Endothelial cell of umbilical vein (primary cell): Measurements from ENCODE around the gene SLC5A1. TPM values are rescaled to one million over a fixed set of nuclear protein-coding genes. Genes with fewer than 3 reads are reported as not detected.

ENCODE experiments used
- BruUV-seq: library from RNA; stranded (reverse); fragments of 400-500 nt; replicated peaks from 2 replicates; lab custom pipeline; 2021; lab: Mats Ljungman, UMichigan
- CTCF ChIA-PET: fragments of 300-600, 350-600 bp; sonication (Branson Sonifier 250); formaldehyde crosslinking; loops from one replicate; lab custom pipeline; 2021; ENCODE audit warnings: antibody characterized with exemption, inconsistent platforms; lab: Charles Lee
- POLR2A ChIA-PET: fragments of 300-600, 350-600 bp; sonication (Branson Sonifier 250); formaldehyde crosslinking; loops from one replicate; lab custom pipeline; 2021; ENCODE audit warnings: antibody characterized with exemption, inconsistent platforms; lab: Charles Lee
- DNase-seq: peaks from one replicate; pipeline ENCODE4 v3.0.0-alpha.2; 2011; ENCODE audit warnings: low read depth, low spot score
- FAIRE-seq: peaks from 2 replicates; lab custom pipeline; 2011; peaks lifted over from hg19 to GRCh38; lab: Jason Lieb, UNC
- H2AFZ ChIP-seq: 2 replicates; pipeline ENCODE4 v1.6.0; 2012; ENCODE audit warnings: low read depth, low read length, control low read depth, inconsistent platforms
- H3K27ac ChIP-seq: 2 replicates; pipeline ENCODE4 v1.5.1; 2011; ENCODE audit warnings: low read depth, mild to moderate bottlenecking, control low read depth, low read length, moderate library complexity; ENCODE audit not compliant: insufficient read depth
- H3K27me3 ChIP-seq, 2 experiments: 2 replicates each; pipeline versions ENCODE4 v1.6.0 to v1.6.1; 2011; ENCODE audit warnings: low read length in 2 of 2, mixed read lengths in 1 of 2; ENCODE audit not compliant: control insufficient read depth in 2 of 2, insufficient read depth in 2 of 2
- H3K36me3 ChIP-seq, 2 experiments: 2 replicates in 1 of 2; 3 replicates in 1 of 2; pipeline ENCODE4 v1.5.1; 2011; ENCODE audit warnings: low read length in 2 of 2, mild to moderate bottlenecking in 1 of 2, moderate library complexity in 1 of 2; ENCODE audit not compliant: control insufficient read depth in 2 of 2, insufficient read depth in 2 of 2; ENCODE audit errors: extremely low read depth in 1 of 2
- H3K4me1 ChIP-seq: 3 replicates; pipeline ENCODE4 v1.5.1; 2011; ENCODE audit warnings: mild to moderate bottlenecking, low read length; ENCODE audit not compliant: control insufficient read depth, insufficient read depth; ENCODE audit errors: extremely low read depth
- H3K4me2 ChIP-seq: 2 replicates; pipeline ENCODE4 v1.6.1; 2011; ENCODE audit warnings: low read length, control low read depth, mixed read lengths; ENCODE audit not compliant: insufficient read depth
- H3K4me3 ChIP-seq, 3 experiments: fragments of 200-600 bp in 1 of 3; sonication (generic), shearing (Covaris generic) in 1 of 3; replicated peaks in 1 of 3; 2 replicates each; pipeline ENCODE4 v1.5.1; 2011 to 2016; ENCODE audit warnings: control low read depth in 3 of 3, low read length in 3 of 3, mild to moderate bottlenecking in 2 of 3, inconsistent platforms in 1 of 3, low read depth in 1 of 3, moderate library complexity in 1 of 3; ENCODE audit not compliant: insufficient read depth in 1 of 3
- H3K79me2 ChIP-seq: 2 replicates; pipeline ENCODE4 v1.6.0; 2012; ENCODE audit warnings: low read length, inconsistent platforms; ENCODE audit not compliant: control insufficient read depth, insufficient read depth
- H3K9ac ChIP-seq: replicated peaks from 2 replicates; pipeline ENCODE3; 2011; ENCODE audit warnings: low read length, control low read depth; ENCODE audit not compliant: insufficient read depth; ENCODE audit errors: extremely low read depth
- H3K9me1 ChIP-seq: replicated peaks from 3 replicates; pipeline ENCODE4 v1.6.0; 2011; ENCODE audit warnings: mild to moderate bottlenecking, low read length; ENCODE audit not compliant: control insufficient read depth, insufficient read depth; ENCODE audit errors: extremely low read depth
- H3K9me3 ChIP-seq: replicated peaks from 2 replicates; pipeline ENCODE4 v1.5.1; 2012; ENCODE audit warnings: low read length, inconsistent platforms; ENCODE audit not compliant: control insufficient read depth, insufficient read depth
- H4K20me1 ChIP-seq: replicated peaks from 2 replicates; pipeline ENCODE3; 2011; ENCODE audit warnings: mild to moderate bottlenecking, low read length; ENCODE audit not compliant: control insufficient read depth, insufficient read depth; ENCODE audit errors: extremely low read depth
- EZH2 ChIP-seq: IDR thresholded peaks from 2 replicates; pipeline ENCODE4 v1.6.1; 2012; ENCODE audit warnings: borderline replicate concordance, low read depth, mild to moderate bottlenecking, moderate library complexity, low read length, inconsistent platforms; ENCODE audit not compliant: severe bottlenecking
- FOS ChIP-seq: IDR thresholded peaks from 2 replicates; pipeline ENCODE4 v1.6.1; 2011; ENCODE audit warnings: mild to moderate bottlenecking, low read length, moderate library complexity, borderline replicate concordance; ENCODE audit not compliant: insufficient read depth
- GATA2 ChIP-seq: IDR thresholded peaks from 2 replicates; pipeline ENCODE4 v1.7.0; 2011; ENCODE audit warnings: low read depth, mild to moderate bottlenecking, moderate library complexity, mixed read lengths, low read length; ENCODE audit not compliant: insufficient read length, insufficient read depth
- JUN ChIP-seq: IDR thresholded peaks from 2 replicates; pipeline ENCODE4 v1.6.1; 2011; ENCODE audit warnings: borderline replicate concordance, low read depth; ENCODE audit not compliant: insufficient read length, insufficient read depth
- MYC ChIP-seq: IDR thresholded peaks from one replicate; pipeline ENCODE4 v1.6.1; 2011; ENCODE audit warnings: mild to moderate bottlenecking, low read depth, low read length
- POLR2A ChIP-seq: IDR thresholded peaks from 2 replicates; pipeline ENCODE4 v1.6.1; 2012; ENCODE audit warnings: low read depth, mild to moderate bottlenecking, control low read depth, low read length
- POLR2AphosphoS5 ChIP-seq: IDR thresholded peaks from 2 replicates; pipeline ENCODE4 v1.6.1; 2012; ENCODE audit warnings: low read depth, mild to moderate bottlenecking, control low read depth, low read length, moderate library complexity; ENCODE audit not compliant: insufficient read depth
- dilution Hi-C: fragments of 300-500 bp; cut with MboI; formaldehyde crosslinking; loops from one replicate; pipeline ENCODE4 v1.15.0; 2019; ENCODE audit warnings: low sequenced_read_pairs; ENCODE audit not compliant: extremely low pct_ligation_motif_present
- intact Hi-C: fragments of 100-400 bp; cut with micrococcal nuclease; formaldehyde crosslinking; loops from one replicate; pipeline ENCODE4 v1.10.0; 2022
- polyA plus RNA-seq, 4 experiments: library from polyadenylated mRNA; depleted of rRNA in 3 of 4; stranded (reverse) in 3 of 4; unstranded in 1 of 4; fragments of >200 nt; gene quantifications; 2 replicates each; pipeline versions ENCODE4 v1.2.1 to v1.2.3, GENCODE V29; 2011 to 2012; ENCODE audit warnings: missing spikeins in 1 of 4
- total RNA-seq: library from RNA; stranded (reverse); gene quantifications from 2 replicates; pipeline ENCODE4 v1.2.3, GENCODE V29; 2021
- TF ChIP-seq, protein P1 (sequence below): IDR thresholded peaks from 2 replicates; pipeline ENCODE4 v1.6.1; 2011; ENCODE audit not compliant: insufficient read depth, insufficient read length
- TF ChIP-seq, protein P2 (sequence below), 2 donors: IDR thresholded peaks; 1 replicate in 1 of 2; 2 replicates in 1 of 2; pipeline ENCODE4 v1.5.1; 2011; ENCODE audit warnings: low read length in 2 of 2, mild to moderate bottlenecking in 2 of 2, moderate library complexity in 2 of 2, control low read depth in 1 of 2, inconsistent platforms in 1 of 2, low read depth in 1 of 2; ENCODE audit not compliant: insufficient read depth in 1 of 2; ENCODE audit errors: extremely low read depth in 1 of 2

The SLC5A1 gene
- total and polyA plus RNA-seq, 2 donors (not counting 3 experiments of a cell fraction or from before 2014, with no cell fraction given), result not detected

GRCh38 chr22:32044913-32045312, 1.9 kb downstream of the SLC5A1 start:
- Histone ChIP-seq H3K4me1 (no peaks in the 10 kb centered on the region), H3K4me2 (no peak overlapping the region), H3K9me3 (no peaks in the 10 kb centered on the region), H3K27me3 (peaks cover 11 to 16% of the 10 kb centered on the region in 2 experiments), H3K27ac (no peak overlapping the region), H3K36me3 (no peaks in the 10 kb centered on the region), H4K20me1 (no peaks in the 10 kb centered on the region), H2AFZ (no peak overlapping the region), H3K9ac (no peak overlapping the region), H3K9me1 (no peaks in the 10 kb centered on the region), H3K79me2 (no peaks in the 10 kb centered on the region), H3K4me3 (no peak overlapping the region)
- DNase-seq (no peak), FAIRE-seq (no peak)
- dilution Hi-C loops, result no loop called here
- intact Hi-C loops, result no loop called here
- TF ChIP-seq POLR2A, result no peak
- TF ChIP-seq, protein P1, sequence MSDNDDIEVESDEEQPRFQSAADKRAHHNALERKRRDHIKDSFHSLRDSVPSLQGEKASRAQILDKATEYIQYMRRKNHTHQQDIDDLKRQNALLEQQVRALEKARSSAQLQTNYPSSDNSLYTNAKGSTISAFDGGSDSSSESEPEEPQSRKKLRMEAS, result no peak
- CTCF ChIA-PET, result no interaction called here
- POLR2A ChIA-PET, result no interaction called here
- BruUV-seq, result no TSS peak

DNA sequence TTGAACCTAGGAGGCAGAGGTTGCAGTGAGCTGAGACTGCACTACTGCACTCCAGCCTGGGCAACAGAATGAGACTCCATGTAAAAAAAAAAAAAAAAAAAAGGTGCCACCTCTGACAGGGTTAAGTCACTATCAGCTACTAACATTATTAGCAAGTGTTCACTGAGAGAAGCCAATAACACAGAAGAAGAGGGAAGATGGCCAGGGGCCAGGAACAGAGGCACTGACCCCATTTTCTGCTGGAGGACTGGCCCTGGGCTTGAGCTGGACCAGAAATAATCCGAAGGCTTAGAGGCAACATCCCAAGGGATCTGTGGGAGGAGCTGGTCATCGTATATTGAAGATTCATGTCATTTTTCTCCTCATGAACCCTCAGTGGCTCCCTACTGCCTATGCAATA, 5.0 kb downstream of the SLC5A1 start:
- Histone ChIP-seq H3K4me1 (no peaks in the 10 kb centered on the region), H3K27me3 (peaks cover 11 to 20% of the 10 kb centered on the region in 2 experiments), H3K27ac (no peak overlapping the region), H2AFZ (no peak overlapping the region), H3K4me3 (no peak overlapping the region), H3K9me3 (no peaks in the 10 kb centered on the region), H4K20me1 (no peaks in the 10 kb centered on the region), H3K4me2 (no peak overlapping the region), H3K79me2 (no peaks in the 10 kb centered on the region), H3K36me3 (no peaks in the 10 kb centered on the region), H3K9me1 (no peaks in the 10 kb centered on the region), H3K9ac (no peak overlapping the region)
- TF ChIP-seq FOS (no peak), JUN (no peak), GATA2 (no peak), POLR2AphosphoS5 (no peak), EZH2 (no peak), MYC (no peak), POLR2A (no peak)
- TF ChIP-seq, protein P2, sequence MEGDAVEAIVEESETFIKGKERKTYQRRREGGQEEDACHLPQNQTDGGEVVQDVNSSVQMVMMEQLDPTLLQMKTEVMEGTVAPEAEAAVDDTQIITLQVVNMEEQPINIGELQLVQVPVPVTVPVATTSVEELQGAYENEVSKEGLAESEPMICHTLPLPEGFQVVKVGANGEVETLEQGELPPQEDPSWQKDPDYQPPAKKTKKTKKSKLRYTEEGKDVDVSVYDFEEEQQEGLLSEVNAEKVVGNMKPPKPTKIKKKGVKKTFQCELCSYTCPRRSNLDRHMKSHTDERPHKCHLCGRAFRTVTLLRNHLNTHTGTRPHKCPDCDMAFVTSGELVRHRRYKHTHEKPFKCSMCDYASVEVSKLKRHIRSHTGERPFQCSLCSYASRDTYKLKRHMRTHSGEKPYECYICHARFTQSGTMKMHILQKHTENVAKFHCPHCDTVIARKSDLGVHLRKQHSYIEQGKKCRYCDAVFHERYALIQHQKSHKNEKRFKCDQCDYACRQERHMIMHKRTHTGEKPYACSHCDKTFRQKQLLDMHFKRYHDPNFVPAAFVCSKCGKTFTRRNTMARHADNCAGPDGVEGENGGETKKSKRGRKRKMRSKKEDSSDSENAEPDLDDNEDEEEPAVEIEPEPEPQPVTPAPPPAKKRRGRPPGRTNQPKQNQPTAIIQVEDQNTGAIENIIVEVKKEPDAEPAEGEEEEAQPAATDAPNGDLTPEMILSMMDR (IDR thresholded peaks at IDR 0.05; ENCODE audit: extremely low read depth in 1 of 2, insufficient read depth in 1 of 2, low read depth in 1 of 2, low read length in 2 of 2), result no peak
- TF ChIP-seq, protein P1, result no peak
- CTCF ChIA-PET, result no interaction called here
- DNase-seq (no peak), FAIRE-seq (no peak)
- no TSS peak for BruUV-seq
- dilution Hi-C loops, result no loop called here
- POLR2A ChIA-PET, result no interaction called here
- intact Hi-C loops, result no loop called here
